HG03095 (cell line): Measurements from ENCODE around the gene HOOK2.

ENCODE experiments used
- ATAC-seq: cut with Tn5 transposase; IDR thresholded peaks from one replicate; pipeline ENCODE4 v1.9.1; 2021; ENCODE audit warnings: moderate library complexity; ENCODE audit not compliant: unreplicated experiment

HOOK2 gene

DNA sequence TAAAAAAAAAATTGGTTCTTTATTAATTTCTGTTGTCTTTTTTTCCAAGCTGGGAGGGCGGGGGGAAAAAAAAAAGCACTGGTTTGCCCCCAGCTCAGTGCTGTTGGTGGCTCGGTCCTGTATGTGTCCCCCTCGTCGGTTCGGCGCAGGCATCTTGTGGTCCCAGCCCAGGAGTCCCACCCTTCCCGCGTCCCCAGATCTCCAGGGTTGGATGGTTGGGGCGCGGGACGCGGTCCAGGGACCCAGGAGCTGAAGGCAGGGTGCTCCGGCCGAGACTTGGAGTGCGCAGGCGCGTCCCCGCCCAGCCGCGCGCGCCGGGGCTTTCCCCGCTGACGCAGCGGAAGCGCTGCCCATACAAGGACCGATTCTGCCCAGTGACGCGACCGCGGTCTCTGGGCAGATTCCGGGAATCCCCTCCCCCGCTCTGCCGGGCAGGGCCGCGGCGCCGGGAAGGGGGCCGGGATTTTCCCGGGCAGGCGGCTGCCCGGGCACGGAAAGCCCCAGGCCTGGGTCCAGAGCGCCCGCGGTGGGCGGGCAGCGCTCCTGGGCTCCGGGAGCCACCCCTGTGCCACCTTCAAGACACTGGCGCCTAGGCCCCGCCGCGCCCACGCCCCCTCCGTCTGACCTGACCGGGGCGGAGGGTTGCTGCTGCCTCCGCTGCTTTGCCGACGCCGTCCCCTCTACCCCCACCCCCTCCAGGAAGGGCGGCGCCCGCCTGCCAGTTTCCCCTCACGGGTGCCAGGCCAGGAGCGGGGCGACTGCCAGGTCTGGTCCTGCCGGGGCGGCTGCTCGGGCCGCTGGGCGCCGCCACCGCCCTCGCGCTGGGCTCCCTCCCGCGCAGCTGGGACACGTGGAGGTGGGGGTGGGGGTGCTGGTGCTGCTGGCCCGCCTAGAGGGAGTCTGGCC lies 18.2 kb upstream of the HOOK2 start:
- ATAC-seq, result no peak

DNA sequence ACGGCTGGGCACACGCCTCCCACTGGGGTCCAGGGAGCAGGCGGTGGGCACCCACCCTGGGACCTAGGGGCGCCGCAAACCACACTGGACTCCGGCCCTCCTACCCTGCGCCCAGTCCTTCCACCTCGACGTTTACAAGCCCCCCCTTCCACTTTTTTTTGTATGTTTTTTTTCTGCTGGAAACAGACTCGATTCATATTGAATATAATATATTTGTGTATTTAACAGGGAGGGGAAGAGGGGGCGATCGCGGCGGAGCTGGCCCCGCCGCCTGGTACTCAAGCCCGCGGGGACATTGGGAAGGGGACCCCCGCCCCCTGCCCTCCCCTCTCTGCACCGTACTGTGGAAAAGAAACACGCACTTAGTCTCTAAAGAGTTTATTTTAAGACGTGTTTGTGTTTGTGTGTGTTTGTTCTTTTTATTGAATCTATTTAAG lies 17.5 kb upstream of the HOOK2 start:
- no peak for ATAC-seq

DNA sequence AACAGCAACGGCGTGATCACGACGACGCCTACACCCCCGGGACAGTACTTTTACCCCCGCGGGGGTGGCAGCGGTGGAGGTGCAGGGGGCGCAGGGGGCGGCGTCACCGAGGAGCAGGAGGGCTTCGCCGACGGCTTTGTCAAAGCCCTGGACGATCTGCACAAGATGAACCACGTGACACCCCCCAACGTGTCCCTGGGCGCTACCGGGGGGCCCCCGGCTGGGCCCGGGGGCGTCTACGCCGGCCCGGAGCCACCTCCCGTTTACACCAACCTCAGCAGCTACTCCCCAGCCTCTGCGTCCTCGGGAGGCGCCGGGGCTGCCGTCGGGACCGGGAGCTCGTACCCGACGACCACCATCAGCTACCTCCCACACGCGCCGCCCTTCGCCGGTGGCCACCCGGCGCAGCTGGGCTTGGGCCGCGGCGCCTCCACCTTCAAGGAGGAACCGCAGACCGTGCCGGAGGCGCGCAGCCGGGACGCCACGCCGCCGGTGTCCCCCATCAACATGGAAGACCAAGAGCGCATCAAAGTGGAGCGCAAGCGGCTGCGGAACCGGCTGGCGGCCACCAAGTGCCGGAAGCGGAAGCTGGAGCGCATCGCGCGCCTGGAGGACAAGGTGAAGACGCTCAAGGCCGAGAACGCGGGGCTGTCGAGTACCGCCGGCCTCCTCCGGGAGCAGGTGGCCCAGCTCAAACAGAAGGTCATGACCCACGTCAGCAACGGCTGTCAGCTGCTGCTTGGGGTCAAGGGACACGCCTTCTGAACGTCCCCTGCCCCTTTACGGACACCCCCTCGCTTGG lies 16.9 kb upstream of the HOOK2 start:
- ATAC-seq, result no peak

DNA sequence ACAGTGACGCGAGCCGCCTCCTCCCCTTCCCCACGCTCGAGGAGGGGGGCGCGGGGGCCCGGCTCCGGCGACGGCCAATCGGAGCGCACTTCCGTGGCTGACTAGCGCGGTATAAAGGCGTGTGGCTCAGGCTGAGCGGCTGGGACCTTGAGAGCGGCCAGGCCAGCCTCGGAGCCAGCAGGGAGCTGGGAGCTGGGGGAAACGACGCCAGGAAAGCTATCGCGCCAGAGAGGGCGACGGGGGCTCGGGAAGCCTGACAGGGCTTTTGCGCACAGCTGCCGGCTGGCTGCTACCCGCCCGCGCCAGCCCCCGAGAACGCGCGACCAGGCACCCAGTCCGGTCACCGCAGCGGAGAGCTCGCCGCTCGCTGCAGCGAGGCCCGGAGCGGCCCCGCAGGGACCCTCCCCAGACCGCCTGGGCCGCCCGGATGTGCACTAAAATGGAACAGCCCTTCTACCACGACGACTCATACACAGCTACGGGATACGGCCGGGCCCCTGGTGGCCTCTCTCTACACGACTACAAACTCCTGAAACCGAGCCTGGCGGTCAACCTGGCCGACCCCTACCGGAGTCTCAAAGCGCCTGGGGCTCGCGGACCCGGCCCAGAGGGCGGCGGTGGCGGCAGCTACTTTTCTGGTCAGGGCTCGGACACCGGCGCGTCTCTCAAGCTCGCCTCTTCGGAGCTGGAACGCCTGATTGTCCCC lies 16.1 kb upstream of the HOOK2 start, which contains the start of gene JUNB:
JUNB (plus strand) TSS at position 142 of the 706 bp plus-strand sequence; CDS start at position 428, 286 bp downstream.
- ATAC-seq, result no peak

DNA sequence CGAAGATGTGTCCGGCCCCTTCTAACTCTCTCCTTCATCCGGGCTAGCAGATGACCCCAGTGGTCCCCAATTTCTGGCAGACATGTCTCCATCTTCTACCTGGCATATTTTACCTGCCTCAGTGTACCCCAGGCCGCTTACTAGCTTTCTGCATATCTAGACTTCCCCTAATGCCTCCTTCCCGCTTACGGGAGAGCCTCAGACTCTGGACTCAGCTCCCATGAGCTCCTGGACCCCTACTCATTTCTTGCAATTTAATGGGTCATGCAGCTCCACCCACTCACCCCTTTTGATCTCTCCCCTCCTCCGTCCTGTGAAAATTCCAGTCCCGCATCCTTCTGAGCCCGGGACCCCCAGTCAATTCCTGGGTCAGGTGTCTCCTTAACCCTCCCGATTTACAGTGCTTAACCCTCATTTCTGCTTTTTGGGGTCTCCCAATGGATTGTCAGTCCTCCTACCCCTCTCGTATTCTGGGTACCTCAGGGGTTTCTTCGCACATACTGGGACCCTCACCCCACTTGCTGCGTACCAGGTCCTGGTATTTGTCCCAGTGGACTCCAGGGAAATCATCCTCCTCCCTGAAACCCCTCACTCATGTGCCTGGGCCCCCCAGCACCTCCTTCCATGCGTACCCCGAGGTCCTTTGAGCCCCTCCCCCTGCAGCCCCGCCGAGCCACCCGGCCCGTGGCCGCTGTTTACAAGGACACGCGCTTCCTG lies 15.4 kb upstream of the HOOK2 start:
- no peak for ATAC-seq

DNA sequence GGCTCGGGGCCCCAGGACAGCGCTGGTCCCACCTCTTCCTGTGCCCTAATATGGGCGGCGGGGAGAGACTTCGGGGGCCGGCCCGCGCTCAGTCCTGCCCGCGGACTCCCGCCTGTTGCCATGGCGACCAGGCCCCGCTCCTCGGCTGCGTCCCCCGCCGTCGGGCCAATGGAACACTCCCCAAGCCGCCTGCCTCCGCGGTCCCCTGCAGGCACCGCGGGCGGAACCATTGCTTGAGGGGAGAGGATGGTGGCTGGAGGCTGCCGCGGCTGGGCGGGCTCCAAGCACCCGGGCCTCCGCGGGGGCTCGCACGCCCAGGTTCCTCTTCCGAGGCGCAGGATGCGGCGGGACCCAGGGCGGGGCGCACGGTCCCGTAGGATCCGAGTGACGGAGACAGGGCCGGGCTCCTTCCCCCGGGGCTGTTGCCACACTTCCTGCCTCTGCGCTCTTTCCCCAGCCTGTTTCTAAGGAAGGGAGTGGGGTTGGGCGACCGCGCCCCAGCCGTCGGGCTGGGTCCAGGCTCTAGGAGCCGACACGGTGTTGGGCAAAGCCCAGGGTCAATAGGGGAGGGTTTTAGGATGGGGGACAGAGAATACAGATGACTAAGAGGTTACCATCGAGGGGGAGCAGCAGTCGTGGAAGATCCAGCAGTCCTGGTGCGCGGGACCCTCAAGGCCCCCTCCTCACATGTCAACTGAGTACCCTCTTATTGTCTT lies 14.7 kb upstream of the HOOK2 start:
- ATAC-seq, result peak; percentile 35

DNA sequence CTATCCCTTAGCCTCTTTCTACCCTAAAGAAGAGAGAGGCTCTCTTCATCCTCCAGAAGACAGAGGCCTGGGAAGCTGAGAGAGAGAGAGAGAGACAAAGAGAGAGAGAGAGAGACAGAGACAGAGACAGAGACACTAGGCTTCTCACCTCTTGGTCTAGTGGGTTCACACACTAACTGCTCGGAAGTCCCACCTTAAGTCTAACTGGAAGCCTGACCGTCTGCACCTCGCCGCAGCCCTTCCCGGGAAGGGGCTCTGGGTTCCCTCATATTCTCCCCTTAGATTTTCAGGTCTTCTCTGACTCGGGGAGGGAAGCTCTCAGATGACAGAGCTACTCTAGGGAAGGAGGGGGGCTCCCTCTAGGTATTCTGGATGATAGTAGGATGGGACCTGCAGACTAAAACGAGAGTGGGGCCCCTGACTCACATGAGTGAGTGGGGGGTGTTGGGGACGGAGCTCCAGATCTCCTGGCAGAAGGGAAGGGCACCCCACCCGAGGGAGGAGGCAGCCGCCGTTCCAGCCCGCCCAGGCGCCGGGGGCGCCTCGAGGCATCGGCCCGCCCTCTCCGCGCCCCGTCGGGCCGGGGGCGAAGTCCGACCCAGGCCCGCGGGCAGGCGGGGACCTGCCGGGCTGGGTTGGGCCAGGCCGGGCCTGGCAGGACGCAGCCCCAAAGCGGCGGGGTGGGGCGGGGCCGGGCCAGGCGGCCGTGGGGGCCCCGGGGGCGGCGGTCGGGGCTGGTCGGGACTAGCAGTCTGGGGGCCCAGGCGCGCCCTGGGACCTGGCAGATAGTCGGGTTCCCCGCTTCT lies 13.9 kb upstream of the HOOK2 start:
- no peak for ATAC-seq

DNA sequence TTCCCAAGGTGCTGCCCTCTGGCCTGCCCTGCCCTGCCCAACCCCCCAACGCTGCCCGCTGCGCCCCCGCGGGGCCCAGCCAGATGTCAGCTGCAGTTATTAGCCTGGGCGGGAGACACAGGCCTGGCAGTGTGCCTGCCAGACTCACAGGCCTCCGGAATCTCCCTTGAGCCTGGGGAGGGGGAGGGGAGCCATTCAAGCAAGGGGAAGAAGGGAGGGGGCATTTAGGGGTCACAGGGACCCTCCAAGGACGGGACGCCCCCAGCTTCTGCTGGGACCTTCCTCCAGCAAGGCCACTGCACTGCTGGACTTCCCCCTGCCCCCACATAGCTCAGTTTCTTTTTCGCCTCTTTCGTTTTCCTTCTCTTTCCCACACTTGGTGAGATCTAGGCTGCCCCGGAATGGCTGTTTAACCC lies 13.3 kb upstream of the HOOK2 start:
- ATAC-seq, result no peak

DNA sequence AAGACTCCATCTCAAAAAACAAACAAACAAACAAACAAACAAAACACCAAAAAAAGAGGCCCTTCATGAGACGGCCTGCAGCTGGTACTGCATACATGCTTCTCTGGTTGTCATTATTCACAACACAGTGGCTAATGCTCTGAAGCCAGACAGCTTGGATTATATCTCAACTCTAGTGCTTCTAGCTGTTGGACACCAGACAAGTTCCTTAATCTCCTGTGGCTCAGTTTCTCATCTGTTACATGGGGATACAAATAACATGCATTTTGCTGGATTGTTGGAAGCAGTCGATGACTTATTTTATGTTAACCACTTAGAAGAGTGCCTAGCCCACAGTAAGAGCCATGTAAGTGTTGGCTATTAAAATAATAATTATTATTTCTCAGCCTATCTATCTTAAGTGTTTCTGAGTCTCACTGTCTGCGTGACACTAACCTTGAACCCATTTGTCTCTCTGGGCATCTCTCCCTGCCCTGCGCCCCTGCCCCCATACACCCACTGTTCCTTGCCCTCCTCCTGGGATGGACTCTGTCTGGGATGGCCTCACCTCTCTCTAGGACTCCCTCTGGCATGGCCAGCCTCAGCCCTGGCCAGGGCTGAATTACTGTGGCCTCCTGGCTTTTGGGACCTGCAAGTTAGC lies 12.8 kb upstream of the HOOK2 start:
- no peak for ATAC-seq

DNA sequence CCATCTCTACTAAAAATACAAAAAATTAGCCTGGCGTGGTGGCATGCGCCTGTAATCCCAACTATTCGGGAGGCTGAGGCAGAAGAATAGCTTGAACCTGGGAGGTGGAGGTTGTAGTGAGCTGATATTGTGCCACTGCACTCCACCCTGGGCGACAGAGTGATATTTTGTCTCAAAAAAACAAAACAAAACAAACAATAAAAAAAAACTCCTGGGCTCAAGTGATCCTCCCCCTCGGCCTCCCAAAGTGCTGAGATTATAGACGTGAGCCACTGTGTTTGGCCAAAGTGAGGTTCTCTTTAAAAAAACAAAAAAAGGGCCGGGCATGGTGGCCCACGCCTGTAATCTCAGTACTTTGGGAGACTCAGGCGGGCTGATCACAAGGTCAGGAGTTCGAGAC lies 12.1 kb upstream of the HOOK2 start:
- ATAC-seq, result no peak

DNA sequence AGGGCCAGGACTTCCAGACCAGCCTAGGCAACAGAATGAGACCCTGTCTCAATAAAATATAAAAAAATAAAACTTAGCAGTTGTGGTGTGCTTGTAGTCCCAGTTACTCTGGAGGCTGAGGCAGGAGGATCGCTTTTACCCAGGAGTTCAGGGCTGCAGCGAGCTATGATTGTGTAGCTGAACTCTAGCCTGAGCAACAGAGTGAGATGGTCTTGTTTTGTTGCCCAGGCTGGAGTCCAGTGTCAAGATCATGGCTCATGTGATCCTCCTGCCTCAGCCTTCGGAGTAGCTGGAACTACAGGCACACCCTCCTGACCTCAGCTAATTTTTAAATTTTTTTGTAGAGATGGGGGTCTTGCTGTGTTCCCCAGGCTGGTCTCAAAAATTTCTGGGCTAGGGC lies 11.6 kb upstream of the HOOK2 start:
- ATAC-seq, result no peak

DNA sequence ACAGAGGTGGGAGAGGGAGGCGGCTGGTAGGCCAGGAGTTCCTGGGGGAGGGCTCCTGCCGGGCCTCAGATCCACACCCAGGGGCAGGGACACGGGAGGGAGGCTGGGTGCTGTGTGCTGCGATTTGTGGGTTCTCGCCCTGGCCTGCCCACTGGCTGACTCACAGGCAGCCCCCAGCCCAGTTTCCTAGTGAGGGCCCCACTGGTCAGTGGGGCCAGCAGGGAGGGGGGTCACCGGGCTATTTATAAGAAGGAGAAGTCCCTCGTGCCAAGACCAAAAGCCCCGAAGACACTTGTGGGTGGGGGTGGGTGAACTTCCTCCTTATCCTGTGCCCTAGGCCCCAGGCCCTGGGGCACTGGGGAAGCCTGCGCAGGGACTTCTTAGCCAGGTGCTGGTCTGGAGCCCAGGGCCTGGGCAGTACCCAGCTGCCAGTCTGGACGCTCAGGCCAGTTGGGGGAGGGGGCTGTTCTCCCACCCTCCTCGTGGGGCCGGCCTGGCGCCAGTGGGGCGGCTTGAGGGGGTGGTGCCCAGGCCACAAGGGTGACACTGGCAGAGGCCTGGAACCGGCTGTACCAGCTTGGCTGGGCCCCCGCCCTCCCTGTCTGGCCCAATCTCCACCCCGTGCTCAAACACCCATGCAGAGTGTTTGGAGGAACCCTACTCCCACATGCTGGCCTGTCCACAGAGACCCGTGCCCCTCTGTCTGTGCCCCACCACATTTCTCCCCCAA lies 11.0 kb upstream of the HOOK2 start:
- no peak for ATAC-seq

DNA sequence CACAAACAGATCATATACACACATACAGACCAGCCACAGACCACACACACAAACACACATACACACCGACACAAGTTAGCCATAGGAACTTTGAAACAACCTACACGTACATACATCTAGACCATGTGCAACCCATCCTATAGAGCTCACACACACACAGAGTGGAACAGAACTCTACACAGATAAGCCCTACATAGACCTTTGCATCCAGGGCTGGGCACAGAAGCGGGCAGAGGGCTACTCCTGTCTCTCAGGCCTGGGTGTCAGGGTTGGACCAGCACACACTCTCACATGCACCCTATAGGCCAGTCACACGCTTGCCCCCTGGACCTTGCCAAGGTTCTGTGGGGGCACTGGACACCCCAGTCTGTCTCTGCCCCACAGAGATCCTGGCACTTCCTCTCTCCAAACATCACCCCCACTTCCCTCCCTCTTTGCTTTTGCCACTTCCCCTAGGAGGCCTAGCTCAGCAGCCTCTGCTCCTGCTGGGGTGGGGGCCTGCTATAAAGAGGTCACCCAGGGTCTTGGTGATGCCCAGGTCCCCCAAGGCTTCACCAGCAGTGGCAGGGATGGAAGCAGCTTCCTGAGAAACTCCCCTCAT lies 10.2 kb upstream of the HOOK2 start:
- ATAC-seq, result no peak

DNA sequence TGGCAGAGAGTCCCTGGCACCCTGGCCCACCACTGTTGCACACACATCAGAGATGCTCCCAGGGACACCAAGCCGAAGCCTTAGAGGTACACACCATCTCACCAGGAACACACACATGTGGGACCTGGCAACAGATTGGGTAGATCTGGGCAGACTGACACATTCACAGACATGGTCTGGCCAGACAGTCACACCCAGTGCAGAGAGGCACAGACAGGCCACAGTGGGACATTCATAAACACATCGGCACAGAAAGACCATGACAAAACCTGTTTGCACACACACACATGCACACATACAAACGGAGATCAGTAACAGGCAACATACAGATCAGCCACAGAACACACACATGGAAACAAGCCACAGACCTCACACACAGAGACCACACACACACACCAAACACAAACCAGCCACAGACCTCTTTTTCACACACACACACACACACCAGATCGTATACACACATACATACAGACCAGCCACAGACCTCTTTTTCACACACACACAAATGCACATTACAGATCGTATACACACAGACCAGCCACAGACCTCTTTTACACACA lies 9.6 kb upstream of the HOOK2 start:
- no peak for ATAC-seq

DNA sequence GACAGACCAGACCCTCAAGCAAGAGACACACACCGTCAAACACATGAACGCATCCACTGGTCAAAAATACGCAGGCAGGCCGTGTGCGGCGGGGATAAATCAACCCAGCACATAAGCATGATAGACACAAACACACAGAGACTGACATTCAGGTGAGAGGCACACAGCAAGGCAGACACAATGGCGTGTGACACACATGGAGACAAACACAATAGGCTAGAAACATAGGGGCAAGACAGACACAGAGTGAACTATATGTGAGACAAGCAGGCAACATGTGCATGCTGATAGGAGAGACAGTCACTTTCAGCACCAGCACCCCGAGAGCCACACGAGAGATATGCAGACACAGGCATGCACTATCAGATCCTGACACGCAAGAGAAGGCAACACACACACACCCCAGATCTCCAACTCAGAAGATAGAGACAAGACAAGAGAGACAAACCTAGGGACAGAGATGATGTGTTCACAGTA lies 9.1 kb upstream of the HOOK2 start:
- ATAC-seq, result no peak

DNA sequence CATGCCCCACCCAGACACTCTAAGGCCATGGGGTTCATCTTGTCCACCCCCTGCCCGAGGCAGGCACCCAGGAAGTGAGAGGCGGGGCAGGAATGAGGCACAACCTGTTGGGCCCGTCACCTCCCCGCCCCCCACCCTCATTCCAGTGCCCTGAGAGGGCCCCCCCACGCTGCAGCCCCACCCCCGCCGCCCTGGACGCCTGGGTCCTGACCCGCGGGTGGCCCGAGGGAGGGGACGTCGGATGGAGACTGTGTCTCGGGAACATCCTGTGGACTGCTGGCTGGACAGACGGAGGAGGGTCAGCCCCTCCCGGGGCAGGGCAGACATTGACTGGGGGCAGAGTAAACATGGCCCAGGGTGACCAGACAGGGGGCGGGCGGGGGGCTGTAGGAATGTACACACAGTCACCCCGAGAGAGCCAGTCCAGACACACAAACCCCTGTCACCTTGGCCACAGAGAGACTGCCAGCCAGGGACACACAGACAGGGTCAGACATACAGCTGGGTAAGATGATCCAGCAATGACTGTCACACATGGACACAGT lies 8.6 kb upstream of the HOOK2 start:
- ATAC-seq, result no peak

DNA sequence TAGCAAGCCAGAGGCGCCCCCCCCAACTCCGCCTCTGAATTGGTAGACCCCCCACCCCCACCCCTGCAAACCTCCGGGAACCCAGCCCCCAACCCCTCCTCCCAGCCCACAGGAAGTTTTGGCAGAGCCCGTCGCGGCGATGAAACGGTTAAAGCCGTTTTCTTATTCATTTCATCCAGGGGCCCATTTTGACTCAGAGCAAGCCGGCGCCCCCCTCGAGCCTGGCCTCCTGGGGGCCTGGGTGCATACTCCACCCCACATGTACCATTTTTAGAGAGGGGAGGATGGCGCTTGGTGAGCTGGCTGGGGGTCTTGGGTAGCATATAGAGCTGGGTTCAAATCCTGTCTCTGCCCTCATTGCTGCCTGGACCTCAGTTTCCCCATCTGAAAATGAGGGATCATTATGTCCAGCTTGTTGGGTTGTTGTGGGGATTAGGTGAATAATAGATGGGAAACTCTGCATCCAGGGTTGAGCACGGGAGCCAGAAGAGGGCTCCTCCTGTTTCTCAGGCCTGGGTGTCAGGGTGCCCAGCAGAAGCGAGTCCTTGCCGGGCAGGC lies 8.0 kb upstream of the HOOK2 start:
- no peak for ATAC-seq
